ENCODE measurements around the gene WNK2.

The WNK2 gene

GRCh38 chr9:93324191-93324834 is 140.4 kb downstream of the WNK2 start:
- no peak for DNase-seq (ENCODE audit: low read depth in 1 of 2, low spot score in 1 of 2)
- H3K27ac ChIP-seq (replicated peaks), result no peak overlapping the region
- peaks cover 5% of the 10 kb centered on the region for H3K27me3 ChIP-seq (ENCODE audit: insufficient read depth, poor library complexity, severe bottlenecking)
- no peak overlapping the region for H3K4me3 ChIP-seq (replicated peaks; ENCODE audit: insufficient read depth, low read length)
- TF ChIP-seq, protein P1, sequence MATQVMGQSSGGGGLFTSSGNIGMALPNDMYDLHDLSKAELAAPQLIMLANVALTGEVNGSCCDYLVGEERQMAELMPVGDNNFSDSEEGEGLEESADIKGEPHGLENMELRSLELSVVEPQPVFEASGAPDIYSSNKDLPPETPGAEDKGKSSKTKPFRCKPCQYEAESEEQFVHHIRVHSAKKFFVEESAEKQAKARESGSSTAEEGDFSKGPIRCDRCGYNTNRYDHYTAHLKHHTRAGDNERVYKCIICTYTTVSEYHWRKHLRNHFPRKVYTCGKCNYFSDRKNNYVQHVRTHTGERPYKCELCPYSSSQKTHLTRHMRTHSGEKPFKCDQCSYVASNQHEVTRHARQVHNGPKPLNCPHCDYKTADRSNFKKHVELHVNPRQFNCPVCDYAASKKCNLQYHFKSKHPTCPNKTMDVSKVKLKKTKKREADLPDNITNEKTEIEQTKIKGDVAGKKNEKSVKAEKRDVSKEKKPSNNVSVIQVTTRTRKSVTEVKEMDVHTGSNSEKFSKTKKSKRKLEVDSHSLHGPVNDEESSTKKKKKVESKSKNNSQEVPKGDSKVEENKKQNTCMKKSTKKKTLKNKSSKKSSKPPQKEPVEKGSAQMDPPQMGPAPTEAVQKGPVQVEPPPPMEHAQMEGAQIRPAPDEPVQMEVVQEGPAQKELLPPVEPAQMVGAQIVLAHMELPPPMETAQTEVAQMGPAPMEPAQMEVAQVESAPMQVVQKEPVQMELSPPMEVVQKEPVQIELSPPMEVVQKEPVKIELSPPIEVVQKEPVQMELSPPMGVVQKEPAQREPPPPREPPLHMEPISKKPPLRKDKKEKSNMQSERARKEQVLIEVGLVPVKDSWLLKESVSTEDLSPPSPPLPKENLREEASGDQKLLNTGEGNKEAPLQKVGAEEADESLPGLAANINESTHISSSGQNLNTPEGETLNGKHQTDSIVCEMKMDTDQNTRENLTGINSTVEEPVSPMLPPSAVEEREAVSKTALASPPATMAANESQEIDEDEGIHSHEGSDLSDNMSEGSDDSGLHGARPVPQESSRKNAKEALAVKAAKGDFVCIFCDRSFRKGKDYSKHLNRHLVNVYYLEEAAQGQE (IDR thresholded peaks at IDR 0.05; ENCODE audit: insufficient replicate concordance, low read depth), result no peak
- no peak for TF ChIP-seq POLR2AphosphoS5 (IDR thresholded peaks at IDR 0.05; ENCODE audit: low read depth)
- TF ChIP-seq GABPA (IDR thresholded peaks at IDR 0.05; ENCODE audit: low read depth), result no peak
- TF ChIP-seq SPI1 (IDR thresholded peaks at IDR 0.05; ENCODE audit: borderline replicate concordance, low read depth), result no peak
- TF ChIP-seq CTCF (IDR thresholded peaks at IDR 0.05; ENCODE audit: insufficient read depth, low read length), result no peak

DNA sequence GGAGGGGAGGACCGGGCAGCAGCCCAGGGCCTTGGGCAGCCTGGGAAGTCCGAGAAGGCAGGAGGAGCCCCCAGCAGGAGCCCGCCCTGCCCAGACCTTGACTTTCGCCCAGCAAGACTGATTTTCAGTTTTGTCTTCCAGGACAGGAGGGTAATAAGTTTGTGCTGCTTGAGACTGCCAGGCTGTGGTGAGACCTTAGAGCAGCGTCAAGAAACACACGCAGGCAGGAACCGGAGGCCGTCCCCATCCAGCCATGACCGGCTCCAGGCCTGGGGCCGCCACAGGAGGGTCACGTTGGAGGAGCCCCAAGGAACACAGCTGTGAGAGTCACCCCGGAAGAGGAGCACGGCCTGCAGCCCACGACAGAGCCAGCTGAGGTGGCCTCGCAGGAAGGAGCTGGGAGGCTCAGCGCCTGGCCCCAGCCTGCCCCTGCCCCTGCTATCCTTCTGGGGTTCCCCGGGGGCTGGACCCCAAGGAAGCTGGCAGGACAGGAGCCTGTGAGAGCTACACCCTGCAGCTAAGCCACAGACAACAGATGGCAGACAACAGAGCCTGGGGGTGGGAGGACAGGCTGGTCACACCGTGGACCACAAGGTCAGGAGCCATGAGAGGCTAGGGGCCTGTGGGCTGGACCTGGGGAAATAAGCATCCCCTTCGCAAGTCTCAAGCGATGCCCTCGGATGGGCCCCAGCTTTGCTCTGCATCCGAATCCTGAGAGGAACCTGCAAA is 141.5 kb downstream of the WNK2 start:
- no peak for DNase-seq (ENCODE audit: low read depth in 1 of 2, low spot score in 1 of 2)
- TF ChIP-seq, protein P1 (IDR thresholded peaks at IDR 0.05; ENCODE audit: insufficient replicate concordance, low read depth), result no peak
- TF ChIP-seq GABPA (IDR thresholded peaks at IDR 0.05; ENCODE audit: low read depth) (no peak), CTCF (IDR thresholded peaks at IDR 0.05; ENCODE audit: insufficient read depth, low read length) (no peak), POLR2AphosphoS5 (IDR thresholded peaks at IDR 0.05; ENCODE audit: low read depth) (no peak), SPI1 (IDR thresholded peaks at IDR 0.05; ENCODE audit: borderline replicate concordance, low read depth) (no peak)
- Histone ChIP-seq H3K4me3 (replicated peaks; ENCODE audit: insufficient read depth, low read length) (no peak overlapping the region), H3K27me3 (ENCODE audit: insufficient read depth, poor library complexity, severe bottlenecking) (peaks cover 5% of the 10 kb centered on the region), H3K27ac (replicated peaks) (no peak overlapping the region)

- no peak overlapping the region for H3K27ac ChIP-seq (replicated peaks)
- DNase-seq (ENCODE audit: low read depth in 1 of 2, low spot score in 1 of 2), result no peak
- TF ChIP-seq GABPA (IDR thresholded peaks at IDR 0.05; ENCODE audit: low read depth) (no peak), SPI1 (IDR thresholded peaks at IDR 0.05; ENCODE audit: borderline replicate concordance, low read depth) (no peak), POLR2AphosphoS5 (IDR thresholded peaks at IDR 0.05; ENCODE audit: low read depth) (no peak), CTCF (IDR thresholded peaks at IDR 0.05; ENCODE audit: insufficient read depth, low read length) (no peak)
- TF ChIP-seq, protein P1 (IDR thresholded peaks at IDR 0.05; ENCODE audit: insufficient replicate concordance, low read depth), result no peak
- no peak overlapping the region for H3K4me3 ChIP-seq (replicated peaks; ENCODE audit: insufficient read depth, low read length)
- peaks cover 5% of the 10 kb centered on the region for H3K27me3 ChIP-seq (ENCODE audit: insufficient read depth, poor library complexity, severe bottlenecking)
Observed at GRCh38 chr9:93326056-93326455, 142.1 kb downstream of the WNK2 start.

All from HL-60 (cell line).